Stomach (tissue), 9 donors: Measurements from ENCODE around the gene SPAG9. TPM values are rescaled to one million over a fixed set of nuclear protein-coding genes. Genes with fewer than 3 reads are reported as not detected.

ENCODE experiments used
- DNase-seq, 2 donors: peaks; one replicate each; pipeline versions ENCODE4 v3.0.0 to v3.0.0-alpha.2; 2013 to 2019
- H3K27ac ChIP-seq, 5 donors: fragments of 200-600 bp in 4 of 5; sonication (generic) in 4 of 5; one replicate each; pipeline ENCODE4 v1.5.1; 2013 to 2019; ENCODE audit warnings: mild to moderate bottlenecking in 1 of 5, moderate library complexity in 1 of 5
- H3K27me3 ChIP-seq, 3 donors: fragments of 200-600 bp; sonication (generic); one replicate each; pipeline ENCODE4 v1.5.1; 2017 to 2019; ENCODE audit warnings: mixed run types in 1 of 3
- H3K36me3 ChIP-seq, 4 donors: fragments of 200-600 bp; sonication (generic); 1 replicate in 3 of 4; 2 replicates in 1 of 4; pipeline ENCODE4 v1.5.1; 2016 to 2019
- H3K4me1 ChIP-seq, 4 donors: fragments of 200-600 bp; sonication (generic); one replicate each; pipeline ENCODE4 v1.5.1; 2016 to 2019
- H3K4me3 ChIP-seq, 4 donors: fragments of 200-600 bp; sonication (generic) in 3 of 4; one replicate each; pipeline ENCODE4 v1.5.1; 2016 to 2019; ENCODE audit warnings: mild to moderate bottlenecking in 1 of 4
- H3K9me3 ChIP-seq, 4 donors: fragments of 200-600 bp; sonication (generic); one replicate each; pipeline ENCODE4 v1.5.1; 2016 to 2019
- EP300 ChIP-seq: sonication (generic); formaldehyde crosslinking; IDR thresholded peaks from one replicate; pipeline ENCODE4 v1.6.1; 2017; ENCODE audit warnings: antibody characterized with exemption
- POLR2A ChIP-seq, 4 donors: fragments of 450-650 bp; IDR thresholded peaks; one replicate each; pipeline ENCODE4 v1.6.1; 2016; ENCODE audit warnings: antibody characterized with exemption in 4 of 4, control low read depth in 2 of 4, mild to moderate bottlenecking in 1 of 4, moderate library complexity in 1 of 4
- POLR2AphosphoS5 ChIP-seq, 3 donors: sonication (generic); formaldehyde crosslinking; IDR thresholded peaks; one replicate each; pipeline ENCODE4 v1.6.1; 2016; ENCODE audit warnings: antibody characterized with exemption in 3 of 3
- WGBS, 5 donors: extraction: QIAGEN DNeasy Blood & Tissue Kit in 3 of 5; methylation state at CpG; one replicate each; pipeline versions ENCODE4 v1.1.5 to v1.1.7; 2013 to 2018; 5-methylcytosine and 5-hydroxymethylcytosine counted together
- intact Hi-C: fragments of 100-400 bp; cut with DNase I; formaldehyde crosslinking; loops from one replicate; pipeline ENCODE4 v1.15.1; 2023; ENCODE audit warnings: low total_unique reads
- polyA plus RNA-seq, 3 donors: library from polyadenylated mRNA; stranded (reverse); fragments of 200-250 nt; gene quantifications; one replicate each; pipeline ENCODE4 v1.2.3, GENCODE V29; 2013
- total RNA-seq, 5 donors: library from RNA; depleted of rRNA; stranded (reverse); fragments of >200 nt; gene quantifications; one replicate each; pipeline versions ENCODE4 v1.1.0 to v1.2.3, GENCODE V29; 2014 to 2016
- TF ChIP-seq, protein P1 (sequence below), 7 experiments: fragments of 450-650 bp in 4 of 7; fragments of 200-600 bp in 3 of 7; sonication (generic) in 3 of 7; IDR thresholded peaks; one replicate each; pipeline ENCODE4 v1.5.1; 2016 to 2019; ENCODE audit warnings: antibody characterized with exemption in 7 of 7, control low read depth in 2 of 7, mild to moderate bottlenecking in 1 of 7
- donor health status: healthy with polysubstance abuse.
- donor health status: Bipolar disorder and iron deficiency.
- donor health status: healthy.

SPAG9 gene
- total and polyA plus RNA-seq, 8 donors, result 10.2 to 209 (median 56.5) TPM

DNA sequence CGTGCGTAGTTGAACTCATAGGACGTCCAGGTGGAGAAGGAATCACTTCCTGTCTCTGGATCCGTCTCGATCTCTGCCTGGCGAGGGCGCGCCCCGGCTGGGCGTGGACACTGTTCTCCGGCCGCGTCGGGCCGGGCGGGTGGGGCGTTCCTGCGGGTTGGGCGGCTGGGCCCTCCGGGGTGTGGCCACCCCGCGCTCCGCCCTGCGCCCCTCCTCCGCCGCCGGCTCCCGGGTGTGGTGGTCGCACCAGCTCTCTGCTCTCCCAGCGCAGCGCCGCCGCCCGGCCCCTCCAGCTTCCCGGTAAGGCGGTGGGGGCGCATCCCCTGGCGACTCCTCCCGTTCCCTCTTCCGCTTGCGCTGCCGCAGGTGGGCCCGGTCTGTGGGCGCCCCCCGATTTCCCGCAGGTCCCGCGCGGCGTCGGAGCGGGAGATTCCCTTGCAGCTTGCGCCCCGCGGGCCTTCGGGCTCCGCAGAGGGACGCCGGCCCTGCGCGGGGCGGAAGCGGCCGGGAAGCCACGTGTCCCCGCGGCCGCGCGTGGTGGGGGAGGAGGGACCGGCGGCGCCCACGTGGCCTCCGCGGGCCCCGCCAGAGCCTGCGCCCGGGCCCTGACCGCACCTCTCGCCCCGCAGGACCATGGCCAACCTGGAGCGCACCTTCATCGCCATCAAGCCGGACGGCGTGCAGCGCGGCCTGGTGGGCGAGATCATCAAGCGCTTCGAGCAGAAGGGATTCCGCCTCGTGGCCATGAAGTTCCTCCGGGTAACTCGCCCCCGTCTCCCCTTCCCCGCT is 45.7 kb upstream of the SPAG9 start, which contains the start of gene NME2:
TSS of gene NME2 (plus strand) at position 214 of the 789 bp plus-strand sequence. CDS start at position 634, 420 bp downstream.
- H3K27me3 ChIP-seq, result no peaks in the 10 kb centered on the region
- H3K36me3 ChIP-seq, result peaks cover 34 to 56% (median 54%) of the 10 kb centered on the region in 4 donors
- H3K27ac ChIP-seq, result peak within 1 kb of the TSS; percentile 80 to 95 (median 95)
- peak within 1 kb of the TSS; percentile 77 to 97 (median 94) for H3K4me3 ChIP-seq
- TF ChIP-seq, protein P1, sequence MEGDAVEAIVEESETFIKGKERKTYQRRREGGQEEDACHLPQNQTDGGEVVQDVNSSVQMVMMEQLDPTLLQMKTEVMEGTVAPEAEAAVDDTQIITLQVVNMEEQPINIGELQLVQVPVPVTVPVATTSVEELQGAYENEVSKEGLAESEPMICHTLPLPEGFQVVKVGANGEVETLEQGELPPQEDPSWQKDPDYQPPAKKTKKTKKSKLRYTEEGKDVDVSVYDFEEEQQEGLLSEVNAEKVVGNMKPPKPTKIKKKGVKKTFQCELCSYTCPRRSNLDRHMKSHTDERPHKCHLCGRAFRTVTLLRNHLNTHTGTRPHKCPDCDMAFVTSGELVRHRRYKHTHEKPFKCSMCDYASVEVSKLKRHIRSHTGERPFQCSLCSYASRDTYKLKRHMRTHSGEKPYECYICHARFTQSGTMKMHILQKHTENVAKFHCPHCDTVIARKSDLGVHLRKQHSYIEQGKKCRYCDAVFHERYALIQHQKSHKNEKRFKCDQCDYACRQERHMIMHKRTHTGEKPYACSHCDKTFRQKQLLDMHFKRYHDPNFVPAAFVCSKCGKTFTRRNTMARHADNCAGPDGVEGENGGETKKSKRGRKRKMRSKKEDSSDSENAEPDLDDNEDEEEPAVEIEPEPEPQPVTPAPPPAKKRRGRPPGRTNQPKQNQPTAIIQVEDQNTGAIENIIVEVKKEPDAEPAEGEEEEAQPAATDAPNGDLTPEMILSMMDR (IDR thresholded peaks at IDR 0.05), result no peak
- TF ChIP-seq POLR2A (IDR thresholded peaks at IDR 0.05), result peak in 1 of 4 donors; percentile 79
- TF ChIP-seq POLR2AphosphoS5 (IDR thresholded peaks at IDR 0.05), result peak; percentile 44 to 93 (median 84)
- 0 to 1% (median 1%) methylated on average over 23 to 98 of the region's 98 CpGs for WGBS, 5 donors
- peak; percentile 92 to 96 for DNase-seq
- H3K9me3 ChIP-seq, result no peaks in the 10 kb centered on the region
- intact Hi-C loops, result no loop called here
- H3K4me1 ChIP-seq, result peaks cover 9 to 27% (median 23%) of the 10 kb centered on the region in 4 donors

DNA sequence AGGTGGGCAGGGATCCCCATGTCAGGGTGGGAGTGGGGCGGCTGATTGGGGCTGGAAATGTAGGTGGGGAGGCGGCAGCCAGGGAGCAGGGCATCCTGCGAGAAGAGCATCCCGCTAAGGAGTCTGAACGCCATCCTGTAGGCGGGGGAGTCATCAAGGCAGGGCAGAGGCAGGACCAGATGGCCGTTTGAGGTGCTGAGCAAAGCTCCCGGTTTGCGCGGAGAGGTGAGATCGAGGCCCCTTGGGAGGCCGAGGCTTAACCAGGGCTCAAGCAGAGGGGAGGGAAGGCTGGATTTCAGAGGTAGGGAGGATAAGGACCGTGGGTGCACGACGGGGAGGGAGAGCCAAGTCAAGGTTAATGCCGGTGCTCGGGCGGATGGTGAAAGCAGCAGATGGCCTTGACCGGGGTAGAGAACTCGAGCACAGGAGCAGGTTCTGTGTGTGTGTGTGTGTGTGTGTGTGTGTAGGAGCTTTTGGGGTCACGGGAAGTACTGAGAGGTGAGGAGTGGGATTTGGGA is 45.1 kb upstream of the SPAG9 start:
- Histone ChIP-seq H3K36me3 (peaks cover 28 to 56% (median 54%) of the 10 kb centered on the region in 4 donors), H3K9me3 (no peaks in the 10 kb centered on the region), H3K27ac (peak overlapping the region; percentile 80 to 95 (median 95)), H3K4me1 (peaks cover 9 to 27% (median 23%) of the 10 kb centered on the region in 4 donors), H3K4me3 (peak overlapping the region; percentile 77 to 97 (median 94)), H3K27me3 (no peaks in the 10 kb centered on the region)
- intact Hi-C loops, result no loop called here
- no peak for TF ChIP-seq POLR2A (IDR thresholded peaks at IDR 0.05)
- no peak for TF ChIP-seq POLR2AphosphoS5 (IDR thresholded peaks at IDR 0.05)
- TF ChIP-seq, protein P1 (IDR thresholded peaks at IDR 0.05), result no peak
- no peak for TF ChIP-seq EP300
- 6 to 16% (median 8%) methylated on average over 21 of the region's 21 CpGs for WGBS, 5 donors
- DNase-seq, result peak in 1 of 2 donors; percentile 28

DNA sequence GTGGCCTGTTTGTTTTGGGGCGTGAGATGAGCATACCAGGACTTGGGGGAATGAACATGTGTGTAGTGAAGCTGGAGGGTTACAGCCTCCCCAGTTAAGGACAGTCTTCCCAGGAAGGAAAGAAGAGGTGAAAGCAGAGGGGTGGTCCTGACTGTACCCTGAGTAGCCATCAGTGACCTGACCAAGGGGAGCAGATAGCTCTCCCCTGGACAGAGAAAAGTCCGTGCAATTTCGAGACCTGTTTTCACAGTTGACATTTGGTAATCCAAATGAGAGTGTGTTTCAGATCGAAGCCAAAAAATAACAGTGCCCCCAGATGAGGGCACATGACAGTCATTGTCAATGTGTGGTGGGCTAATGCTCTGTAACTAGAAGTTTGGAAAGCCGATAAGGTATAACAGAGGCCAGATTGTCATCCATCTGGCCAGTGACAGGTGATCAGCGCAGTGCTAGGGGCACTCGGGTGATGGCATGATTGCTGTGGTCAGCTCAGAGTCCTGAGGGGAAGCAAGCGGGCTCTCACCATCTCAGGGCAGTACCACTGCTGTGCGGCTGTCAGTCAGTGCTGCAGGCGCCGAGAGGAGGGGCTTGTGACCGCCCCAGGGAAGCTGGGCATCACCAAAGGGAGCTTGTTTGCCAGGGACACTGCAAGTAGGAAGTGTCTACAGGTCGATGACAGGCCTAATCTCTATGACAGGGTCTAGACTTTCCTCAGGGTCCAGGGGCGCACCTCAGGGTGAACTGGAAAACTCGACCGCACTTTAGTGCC is 44.4 kb upstream of the SPAG9 start:
- intact Hi-C loops, result no loop called here
- Histone ChIP-seq H3K27ac (peak overlapping the region; percentile 80 to 95 (median 95)), H3K36me3 (peaks cover 26 to 56% (median 54%) of the 10 kb centered on the region in 4 donors), H3K4me3 (peak overlapping the region; percentile 77 to 97 (median 94)), H3K27me3 (no peaks in the 10 kb centered on the region), H3K9me3 (no peaks in the 10 kb centered on the region), H3K4me1 (peaks cover 9 to 27% (median 23%) of the 10 kb centered on the region in 4 donors)
- WGBS, 5 donors, result 51 to 68% (median 53%) methylated on average over 12 to 16 of the region's 16 CpGs
- TF ChIP-seq EP300 (no peak), POLR2AphosphoS5 (IDR thresholded peaks at IDR 0.05) (no peak), POLR2A (IDR thresholded peaks at IDR 0.05) (no peak)
- TF ChIP-seq, protein P1 (IDR thresholded peaks at IDR 0.05), result no peak
- DNase-seq, result peak in 1 of 2 donors; percentile 54

DNA sequence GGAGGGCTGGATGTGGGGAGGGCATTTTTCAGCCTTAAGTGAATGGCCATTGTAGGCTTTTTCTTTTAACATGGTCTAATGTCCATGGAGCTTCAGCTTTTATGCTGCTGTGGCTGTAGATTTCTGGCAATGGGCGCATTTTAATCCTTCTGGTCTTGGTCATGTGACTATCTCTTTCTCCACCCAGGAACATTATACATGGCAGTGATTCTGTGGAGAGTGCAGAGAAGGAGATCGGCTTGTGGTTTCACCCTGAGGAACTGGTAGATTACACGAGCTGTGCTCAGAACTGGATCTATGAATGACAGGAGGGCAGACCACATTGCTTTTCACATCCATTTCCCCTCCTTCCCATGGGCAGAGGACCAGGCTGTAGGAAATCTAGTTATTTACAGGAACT is 40.9 kb upstream of the SPAG9 start:
- Histone ChIP-seq H3K27me3 (no peaks in the 10 kb centered on the region), H3K9me3 (no peaks in the 10 kb centered on the region), H3K4me3 (no peak overlapping the region), H3K36me3 (peaks cover 15 to 63% (median 53%) of the 10 kb centered on the region in 4 donors), H3K27ac (no peak overlapping the region), H3K4me1 (peaks cover 0 to 9% (median 9%) of the 10 kb centered on the region in 4 donors)
- intact Hi-C loops, result no loop called here
- TF ChIP-seq, protein P1 (IDR thresholded peaks at IDR 0.05), result no peak
- TF ChIP-seq POLR2AphosphoS5 (IDR thresholded peaks at IDR 0.05) (no peak), EP300 (no peak), POLR2A (IDR thresholded peaks at IDR 0.05) (no peak)
- 61 to 89% (median 84%) methylated on average over 3 of the region's 3 CpGs for WGBS, 5 donors
- no peak for DNase-seq
